ENCODE results near the gene ZNF684. TPM values are rescaled to one million over a fixed set of nuclear protein-coding genes. Genes with fewer than 3 reads are reported as not detected.
A peak's percentile ranks its signal among the peaks of the same experiment; 100 is the strongest.

ZNF684 gene
- total and polyA plus RNA-seq, 12 donors = 1.4 to 19.2 (median 7.5) TPM

GRCh38 chr1:40508375-40509341 lies 22.8 kb upstream of the ZNF684 start, which contains the start of gene EXO5:
Gene EXO5 (plus strand): TSS chr1:40508767. CDS start chr1:40514545, 5,778 bp downstream.
- intact Hi-C loops (cut with DNase I) = no loop called here
- Histone ChIP-seq H3K27me3 (no peaks in the 10 kb centered on the region), H3K4me3 (peak within 1 kb of the TSS; percentile 33 to 85 (median 69)), H3K9me3 (replicated peaks in 1 of 3) (peaks cover 0 to 5% (median 0%) of the 10 kb centered on the region in 3 donors), H3K36me3 (replicated peaks in 1 of 2) (no peaks in the 10 kb centered on the region), H3K4me1 (replicated peaks in 1 of 2) (peaks cover 0 to 12% of the 10 kb centered on the region in 2 donors), H3K27ac (peak within 1 kb of the TSS in 4 of 5 donors; percentile 51 to 82 (median 58))
- peak; percentile 76 to 85 (median 80) for DNase-seq
- WGBS, 4 donors = 0 to 6% (median 1%) methylated on average over 13 to 76 of the region's 76 CpGs
- no peak for TF ChIP-seq CTCF (IDR thresholded peaks at IDR 0.05)
- peak; percentile 38 to 62 for TF ChIP-seq POLR2A (IDR thresholded peaks at IDR 0.05)

- H3K27me3 ChIP-seq = no peaks in the 10 kb centered on the region
- H3K9me3 ChIP-seq (replicated peaks in 1 of 3) = peaks cover 0 to 9% (median 0%) of the 10 kb centered on the region in 3 donors
- H3K27ac ChIP-seq = no peak overlapping the region
- H3K4me3 ChIP-seq = no peak overlapping the region
- H3K4me1 ChIP-seq (replicated peaks in 1 of 2) = no peaks in the 10 kb centered on the region
- 66 to 82% (median 71%) methylated on average over 2 of the region's 2 CpGs for WGBS, 4 donors
- no peaks in the 10 kb centered on the region for H3K36me3 ChIP-seq (replicated peaks in 1 of 2)
- TF ChIP-seq POLR2A (IDR thresholded peaks at IDR 0.05) = no peak
- no peak for TF ChIP-seq CTCF (IDR thresholded peaks at IDR 0.05)
- no peak for DNase-seq
- intact Hi-C loops (cut with DNase I) = no loop called here
Observed at GRCh38 chr1:40519517-40519916, 11.9 kb upstream of the ZNF684 start.

- Histone ChIP-seq H3K36me3 (replicated peaks in 1 of 2) (no peaks in the 10 kb centered on the region), H3K27me3 (no peaks in the 10 kb centered on the region), H3K4me3 (peak overlapping the region; percentile 60 to 67 (median 64)), H3K4me1 (replicated peaks in 1 of 2) (peaks cover 13 to 20% of the 10 kb centered on the region in 2 donors), H3K27ac (peak overlapping the region; percentile 77 to 94 (median 85)), H3K9me3 (replicated peaks in 1 of 3) (no peaks in the 10 kb centered on the region)
- 20 to 28% (median 27%) methylated on average over 5 of the region's 5 CpGs for WGBS, 4 donors
- intact Hi-C loops (cut with DNase I) = no loop called here
- no peak for TF ChIP-seq POLR2A (IDR thresholded peaks at IDR 0.05)
- TF ChIP-seq CTCF (IDR thresholded peaks at IDR 0.05) = no peak
- peak in 1 of 7 donors; percentile 13 for DNase-seq
Observed at GRCh38 chr1:40530735-40531380, 579 bp upstream of the ZNF684 start.

GRCh38 chr1:40532062-40532389 lies 589 bp downstream of the ZNF684 start:
- 0 to 4% (median 2%) methylated on average over 3 of the region's 3 CpGs for WGBS, 4 donors
- no peak for DNase-seq
- Histone ChIP-seq H3K27me3 (no peaks in the 10 kb centered on the region), H3K4me3 (peak overlapping the region; percentile 49 to 67 (median 64)), H3K36me3 (replicated peaks in 1 of 2) (no peaks in the 10 kb centered on the region), H3K27ac (peak overlapping the region; percentile 77 to 94 (median 85)), H3K4me1 (replicated peaks in 1 of 2) (peaks cover 16 to 20% of the 10 kb centered on the region in 2 donors), H3K9me3 (replicated peaks in 1 of 3) (no peaks in the 10 kb centered on the region)
- TF ChIP-seq CTCF (IDR thresholded peaks at IDR 0.05) (no peak), POLR2A (IDR thresholded peaks at IDR 0.05) (no peak)
- intact Hi-C loops (cut with DNase I) = no loop called here
